PC-9 (cell line): Measurements from ENCODE around the gene MACROD2. TPM values are rescaled to one million over a fixed set of nuclear protein-coding genes. Genes with fewer than 3 reads are reported as not detected.
"Not testable (repeated sequence)": the region's sequence is repeated elsewhere in the genome, so short reads cannot be mapped to it uniquely, and the experiment has no call there.

Experiments
- BruUV-seq: library from RNA; stranded (reverse); fragments of 400-500 nt; replicated peaks from 2 replicates; lab custom pipeline; 2021; lab: Mats Ljungman, UMichigan
- CTCF ChIA-PET: fragments of 300-600 bp; sonication (Branson Sonifier 250); formaldehyde crosslinking; loops from one replicate; lab custom pipeline; 2022; ENCODE audit warnings: antibody characterized with exemption; lab: Charles Lee
- POLR2A ChIA-PET: fragments of 300-600 bp; sonication (Branson Sonifier 250); formaldehyde crosslinking; loops from one replicate; lab custom pipeline; 2022; ENCODE audit warnings: antibody characterized with exemption; ENCODE audit not compliant: unreplicated experiment; lab: Charles Lee
- DNase-seq, 2 experiments: peaks; one replicate each; pipeline versions ENCODE4 v3.0.0 to v3.0.0-alpha.2; 2015 to 2022; ENCODE audit warnings: mixed read lengths in 1 of 2
- H2AFZ ChIP-seq: fragments of 200-600 bp; sonication (generic); 2 replicates; pipeline ENCODE4 v1.8.1; 2017; ENCODE audit warnings: antibody characterized with exemption
- H3F3A ChIP-seq: fragments of 200-600 bp; sonication (generic); 2 replicates; pipeline ENCODE4 v1.8.1; 2017; ENCODE audit warnings: antibody characterized with exemption, mild to moderate bottlenecking, low read depth; ENCODE audit not compliant: insufficient read depth
- H3K27ac ChIP-seq: fragments of 200-600 bp; sonication (generic); 2 replicates; pipeline ENCODE4 v1.6.1; 2016; ENCODE audit warnings: mixed run types
- H3K27me3 ChIP-seq: fragments of 200-600 bp; sonication (generic); 2 replicates; pipeline ENCODE4 v1.6.1; 2016; ENCODE audit warnings: low read depth, mixed run types; ENCODE audit not compliant: insufficient read depth
- H3K36me3 ChIP-seq: fragments of 200-600 bp; sonication (generic); 2 replicates; pipeline ENCODE4 v1.6.1; 2016; ENCODE audit warnings: low read depth, mixed run types
- H3K4me1 ChIP-seq: fragments of 200-600 bp; sonication (generic); replicated peaks from 2 replicates; pipeline ENCODE4 v1.6.1; 2016; ENCODE audit warnings: mixed run types; ENCODE audit not compliant: insufficient read depth
- H3K4me2 ChIP-seq: fragments of 200-600 bp; sonication (generic); 2 replicates; pipeline ENCODE4 v1.6.1; 2017; ENCODE audit warnings: mixed run types
- H3K4me3 ChIP-seq: fragments of 200-600 bp; sonication (generic); 2 replicates; pipeline ENCODE4 v1.6.1; 2016; ENCODE audit warnings: mixed run types
- H3K79me2 ChIP-seq: fragments of 200-600 bp; sonication (generic); 2 replicates; pipeline ENCODE4 v1.6.1; 2017; ENCODE audit warnings: low read depth, mixed run types
- H3K9me2 ChIP-seq: fragments of 200-600 bp; sonication (generic); 2 replicates; pipeline ENCODE4 v1.8.1; 2017; ENCODE audit warnings: mild to moderate bottlenecking; ENCODE audit not compliant: insufficient read depth
- H3K9me3 ChIP-seq: fragments of 200-600 bp; sonication (generic); 2 replicates; pipeline ENCODE4 v1.8.1; 2016; ENCODE audit warnings: low read depth; ENCODE audit not compliant: insufficient read depth
- H4K20me1 ChIP-seq: fragments of 200-600 bp; sonication (generic); 2 replicates; pipeline ENCODE4 v1.8.1; 2017; ENCODE audit not compliant: insufficient read depth
- CTCF ChIP-seq: fragments of 200-600 bp; sonication (generic); conservative IDR thresholded peaks from 2 replicates; pipeline ENCODE4 v1.6.1; 2017; ENCODE audit warnings: mixed run types, antibody characterized with exemption, mild to moderate bottlenecking, moderate library complexity
- EZH2 ChIP-seq: fragments of 200-600 bp; sonication (generic); IDR thresholded peaks from 2 replicates; pipeline ENCODE4 v1.8.0; 2017; ENCODE audit warnings: antibody characterized with exemption, low read depth
- intact Hi-C: fragments of 100-400 bp; cut with micrococcal nuclease; formaldehyde crosslinking; loops from one replicate; pipeline ENCODE4 v1.10.0; 2022; ENCODE audit not compliant: unreplicated experiment
- total RNA-seq: library from RNA; stranded (reverse); gene quantifications from 2 replicates; pipeline ENCODE4 v1.2.3, GENCODE V29; 2021

Gene MACROD2
- total RNA-seq, 1 experiment from 2014 or later, result 11.4 TPM

GRCh38 chr20:15139522-15139921, 1144.2 kb downstream of the MACROD2 start:
- POLR2A ChIA-PET, result no interaction called here
- no peaks in the 10 kb centered on the region for H3K27me3 ChIP-seq
- no peaks in the 10 kb centered on the region for H3K79me2 ChIP-seq
- no peaks in the 10 kb centered on the region for H3K9me2 ChIP-seq
- BruUV-seq, result no TSS peak
- no peaks in the 10 kb centered on the region for H3K36me3 ChIP-seq
- H3F3A ChIP-seq, result no peaks in the 10 kb centered on the region
- no peak overlapping the region for H2AFZ ChIP-seq
- H3K9me3 ChIP-seq, result no peaks in the 10 kb centered on the region
- no peaks in the 10 kb centered on the region for H4K20me1 ChIP-seq
- H3K4me1 ChIP-seq, result no peaks in the 10 kb centered on the region
- H3K4me2 ChIP-seq, result no peak overlapping the region
- no peak for TF ChIP-seq EZH2
- TF ChIP-seq CTCF, result no peak
- CTCF ChIA-PET, result no interaction called here
- intact Hi-C loops, result no loop called here
- no peak for DNase-seq
- H3K4me3 ChIP-seq, result no peak overlapping the region
- no peak overlapping the region for H3K27ac ChIP-seq

GRCh38 chr20:15140286-15140685, 1145.0 kb downstream of the MACROD2 start:
- CTCF ChIA-PET, result no interaction called here
- no TSS peak for BruUV-seq
- Histone ChIP-seq H3K9me2 (no peaks in the 10 kb centered on the region), H3K27me3 (no peaks in the 10 kb centered on the region), H4K20me1 (no peaks in the 10 kb centered on the region), H3F3A (no peaks in the 10 kb centered on the region), H3K79me2 (no peaks in the 10 kb centered on the region), H3K27ac (no peak overlapping the region), H3K36me3 (no peaks in the 10 kb centered on the region), H2AFZ (no peak overlapping the region), H3K9me3 (no peaks in the 10 kb centered on the region), H3K4me2 (no peak overlapping the region), H3K4me1 (no peaks in the 10 kb centered on the region), H3K4me3 (no peak overlapping the region)
- intact Hi-C loops, result no loop called here
- POLR2A ChIA-PET, result no interaction called here
- no peak for DNase-seq
- TF ChIP-seq CTCF, result no peak
- TF ChIP-seq EZH2, result no peak

GRCh38 chr20:15140940-15141339, 1145.6 kb downstream of the MACROD2 start:
- H3K27me3 ChIP-seq, H3K4me3 ChIP-seq, H4K20me1 ChIP-seq, H3K9me3 ChIP-seq, DNase-seq, intact Hi-C loops, CTCF ChIA-PET, BruUV-seq, H2AFZ ChIP-seq, POLR2A ChIA-PET, H3F3A ChIP-seq, H3K4me2 ChIP-seq, H3K36me3 ChIP-seq, H3K4me1 ChIP-seq, H3K79me2 ChIP-seq, H3K9me2 ChIP-seq, H3K27ac ChIP-seq: not testable (repeated sequence)

- CTCF ChIA-PET, result no interaction called here
- intact Hi-C loops, result no loop called here
These were observed 1146.5 kb downstream of the MACROD2 start for GRCh38 chr20:15141861-15142260.

More at GRCh38 chr20:15141861-15142260, 1146.5 kb downstream of the MACROD2 start:
- Histone ChIP-seq H3K9me2 (no peaks in the 10 kb centered on the region), H3K4me3 (no peak overlapping the region), H2AFZ (no peak overlapping the region), H4K20me1 (no peaks in the 10 kb centered on the region), H3K4me2 (no peak overlapping the region), H3F3A (no peaks in the 10 kb centered on the region), H3K9me3 (no peaks in the 10 kb centered on the region), H3K27ac (no peak overlapping the region), H3K79me2 (no peaks in the 10 kb centered on the region), H3K36me3 (no peaks in the 10 kb centered on the region), H3K4me1 (no peaks in the 10 kb centered on the region), H3K27me3 (no peaks in the 10 kb centered on the region)
- no peak for TF ChIP-seq CTCF
- TF ChIP-seq EZH2, result no peak
- POLR2A ChIA-PET, result no interaction called here
- BruUV-seq, result no TSS peak
- no peak for DNase-seq
